SIG-M5 treated with dmso at 0.1 percent for 504 hours (cell line): ENCODE results near the gene PRRC2C.

Experiments
- DNase-seq: peaks from one replicate; lab custom pipeline; 2025; ENCODE audit not compliant: unreplicated experiment; lab: John Stamatoyannopoulos, UW

Gene PRRC2C

GRCh38 chr1:171628225-171628624 is 142.9 kb downstream of the PRRC2C start:
- no peak for DNase-seq

DNA sequence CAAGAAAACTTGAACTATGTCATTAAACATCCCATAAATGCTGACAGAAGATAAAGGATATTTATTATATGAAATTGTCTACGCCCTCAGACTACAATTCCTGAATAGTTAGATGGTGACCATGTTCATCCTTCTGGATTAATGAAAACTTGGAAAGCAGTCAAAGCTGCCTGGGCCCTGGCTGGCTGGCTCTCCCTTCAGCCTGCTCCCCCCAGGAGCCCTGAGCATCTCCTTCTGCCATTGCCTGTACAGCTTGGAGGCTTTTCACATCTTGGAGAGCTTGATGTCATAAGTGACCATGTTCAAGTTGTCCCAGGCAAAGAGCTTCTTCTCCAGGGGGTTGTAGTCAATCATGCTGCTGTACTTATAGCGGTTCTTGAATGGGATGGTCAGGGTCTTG is 150.3 kb downstream of the PRRC2C start:
- no peak for DNase-seq

GRCh38 chr1:171636141-171636540 is 150.8 kb downstream of the PRRC2C start:
- no peak for DNase-seq

- no peak for DNase-seq
Measured at GRCh38 chr1:171637928-171638576, 152.7 kb downstream of the PRRC2C start.

DNA sequence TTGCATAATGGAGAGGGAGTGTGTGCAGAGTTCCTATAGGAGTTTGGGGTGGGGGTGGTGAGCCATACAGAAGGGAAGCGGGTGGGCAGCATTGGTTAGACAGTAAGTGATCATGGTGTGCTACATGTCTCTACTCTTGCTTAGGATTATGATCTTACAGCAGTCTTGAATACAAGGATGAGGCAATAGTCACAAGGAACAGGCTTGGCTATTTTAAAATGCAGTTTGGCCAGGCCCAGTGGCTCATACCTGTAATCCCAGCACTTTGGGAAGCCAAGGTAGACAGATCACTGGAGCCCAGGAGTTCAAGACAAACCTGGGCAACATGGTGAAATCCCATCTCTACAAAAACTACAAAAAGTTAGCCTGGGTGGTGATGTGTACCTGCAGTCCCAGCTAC is 154.9 kb downstream of the PRRC2C start:
- no peak for DNase-seq

GRCh38 chr1:171641076-171641864 is 155.9 kb downstream of the PRRC2C start:
- no peak for DNase-seq

DNA sequence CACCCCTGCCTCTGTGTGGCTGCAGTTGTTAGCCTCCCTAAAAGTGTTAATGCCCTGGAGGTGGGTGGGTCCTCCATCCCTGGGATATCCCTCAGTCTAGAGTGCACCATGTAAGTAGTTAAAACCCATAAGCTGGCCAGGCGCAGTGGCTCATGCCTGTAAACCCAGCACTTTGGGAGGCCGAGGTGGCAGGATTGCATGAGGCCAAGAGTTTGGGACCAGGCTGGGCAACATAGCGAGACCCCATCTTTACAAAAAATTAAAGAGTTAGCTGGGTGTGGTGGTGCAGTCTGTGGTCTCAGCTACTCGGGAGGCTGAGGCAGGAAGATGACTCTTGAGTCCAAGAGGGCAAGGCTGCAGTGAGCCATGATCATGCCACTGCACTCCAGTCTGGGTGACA is 156.9 kb downstream of the PRRC2C start:
- DNase-seq: no peak
